ENCODE measurements around the gene SUMO3. TPM values are rescaled to one million over a fixed set of nuclear protein-coding genes. Genes with fewer than 3 reads are reported as not detected.

The SUMO3 gene
- total RNA-seq, 4 donors from 2014 or later: 41.7 to 56.2 (median 53.7) TPM

DNA sequence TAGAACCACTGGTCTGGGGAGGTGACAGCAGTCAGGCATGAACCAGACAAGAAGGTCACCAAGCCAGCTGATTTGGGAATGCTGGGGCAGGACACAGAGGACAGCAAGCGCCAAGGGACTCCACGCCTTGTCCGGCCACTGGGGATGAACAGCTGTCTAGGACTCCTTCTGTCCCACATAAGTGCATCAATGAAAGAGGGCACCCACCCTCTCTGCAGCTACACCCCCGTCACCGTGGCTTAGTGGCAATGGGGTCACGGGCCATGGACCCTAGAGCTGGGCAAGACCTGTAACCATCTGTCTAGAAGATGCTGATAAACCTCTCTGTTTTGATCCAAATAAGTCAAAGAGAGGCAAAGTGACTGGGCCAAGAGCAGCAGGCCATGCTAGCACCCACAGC is 33.1 kb downstream of the SUMO3 start:
- no peak for ATAC-seq
- no peaks in the 10 kb centered on the region for H3K27me3 ChIP-seq

GRCh38 chr21:44783020-44783696 is 34.7 kb downstream of the SUMO3 start:
- H3K9me3 ChIP-seq: no peaks in the 10 kb centered on the region
- H3K27me3 ChIP-seq: no peaks in the 10 kb centered on the region
- ATAC-seq: no peak
- TF ChIP-seq POLR2A (IDR thresholded peaks at IDR 0.05): no peak
- no peak overlapping the region for H3K4me3 ChIP-seq
- H3K27ac ChIP-seq: no peak overlapping the region
- peaks cover 0 to 22% (median 0%) of the 10 kb centered on the region in 3 donors for H3K4me1 ChIP-seq
- WGBS, 2 donors (ENCODE audit: low coverage in 1 of 2): 75 to 92% methylated on average over 5 of the region's 5 CpGs
- peaks cover 0 to 59% of the 10 kb centered on the region in 2 donors for H3K36me3 ChIP-seq

More for the DNA sequence above, 33.1 kb downstream of the SUMO3 start:
- TF ChIP-seq POLR2AphosphoS5 (IDR thresholded peaks at IDR 0.05) (no peak), POLR2A (IDR thresholded peaks at IDR 0.05) (no peak), EP300 (IDR thresholded peaks at IDR 0.05) (no peak)
- TF ChIP-seq, protein P1, sequence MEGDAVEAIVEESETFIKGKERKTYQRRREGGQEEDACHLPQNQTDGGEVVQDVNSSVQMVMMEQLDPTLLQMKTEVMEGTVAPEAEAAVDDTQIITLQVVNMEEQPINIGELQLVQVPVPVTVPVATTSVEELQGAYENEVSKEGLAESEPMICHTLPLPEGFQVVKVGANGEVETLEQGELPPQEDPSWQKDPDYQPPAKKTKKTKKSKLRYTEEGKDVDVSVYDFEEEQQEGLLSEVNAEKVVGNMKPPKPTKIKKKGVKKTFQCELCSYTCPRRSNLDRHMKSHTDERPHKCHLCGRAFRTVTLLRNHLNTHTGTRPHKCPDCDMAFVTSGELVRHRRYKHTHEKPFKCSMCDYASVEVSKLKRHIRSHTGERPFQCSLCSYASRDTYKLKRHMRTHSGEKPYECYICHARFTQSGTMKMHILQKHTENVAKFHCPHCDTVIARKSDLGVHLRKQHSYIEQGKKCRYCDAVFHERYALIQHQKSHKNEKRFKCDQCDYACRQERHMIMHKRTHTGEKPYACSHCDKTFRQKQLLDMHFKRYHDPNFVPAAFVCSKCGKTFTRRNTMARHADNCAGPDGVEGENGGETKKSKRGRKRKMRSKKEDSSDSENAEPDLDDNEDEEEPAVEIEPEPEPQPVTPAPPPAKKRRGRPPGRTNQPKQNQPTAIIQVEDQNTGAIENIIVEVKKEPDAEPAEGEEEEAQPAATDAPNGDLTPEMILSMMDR (IDR thresholded peaks at IDR 0.05): no peak
- 90% methylated on average over 2 of the region's 6 CpGs; no CpG with 5 or more reads in 1 of the 2 donors for WGBS, 2 donors (ENCODE audit: low coverage in 1 of 2)
- H3K36me3 ChIP-seq: peaks cover 0 to 52% of the 10 kb centered on the region in 2 donors
- peaks cover 0 to 17% (median 0%) of the 10 kb centered on the region in 3 donors for H3K4me1 ChIP-seq
- H3K9me3 ChIP-seq: no peaks in the 10 kb centered on the region
- no peak overlapping the region for H3K4me3 ChIP-seq
- H3K27ac ChIP-seq: no peak overlapping the region

- H3K4me3 ChIP-seq: no peak overlapping the region
- H3K4me1 ChIP-seq: peaks cover 0 to 18% (median 0%) of the 10 kb centered on the region in 3 donors
- H3K27ac ChIP-seq: no peak overlapping the region
- no peaks in the 10 kb centered on the region for H3K9me3 ChIP-seq
- ATAC-seq: no peak
- no peaks in the 10 kb centered on the region for H3K27me3 ChIP-seq
- TF ChIP-seq EP300 (IDR thresholded peaks at IDR 0.05): no peak
- peaks cover 0 to 65% of the 10 kb centered on the region in 2 donors for H3K36me3 ChIP-seq
- WGBS, 2 donors (ENCODE audit: low coverage in 1 of 2): 89 to 95% methylated on average over 9 to 13 of the region's 16 CpGs
These were observed 36.9 kb downstream of the SUMO3 start for GRCh38 chr21:44780767-44781459.

- Histone ChIP-seq H3K27ac (no peak overlapping the region), H3K9me3 (no peaks in the 10 kb centered on the region), H3K27me3 (no peaks in the 10 kb centered on the region), H3K4me3 (no peak overlapping the region), H3K36me3 (peaks cover 0 to 73% of the 10 kb centered on the region in 2 donors), H3K4me1 (peaks cover 0 to 10% (median 0%) of the 10 kb centered on the region in 3 donors)
- 85 to 87% methylated on average over 5 of the region's 7 CpGs for WGBS, 2 donors (ENCODE audit: low coverage in 1 of 2)
- TF ChIP-seq, protein P1 (IDR thresholded peaks at IDR 0.05): no peak
- TF ChIP-seq EP300 (IDR thresholded peaks at IDR 0.05) (no peak), POLR2AphosphoS5 (IDR thresholded peaks at IDR 0.05) (no peak), POLR2A (IDR thresholded peaks at IDR 0.05) (no peak)
- no peak for ATAC-seq
These were observed 37.7 kb downstream of the SUMO3 start for GRCh38 chr21:44780137-44780502.

- WGBS, 2 donors (ENCODE audit: low coverage in 1 of 2): 72 to 76% methylated on average over 3 to 7 of the region's 17 CpGs
These were observed 38.3 kb downstream of the SUMO3 start for GRCh38 chr21:44779417-44780136.

More at GRCh38 chr21:44779417-44780136, 38.3 kb downstream of the SUMO3 start:
- no peak for ATAC-seq
- H3K4me1 ChIP-seq: peaks cover 0 to 6% (median 0%) of the 10 kb centered on the region in 3 donors
- no peak for TF ChIP-seq POLR2AphosphoS5 (IDR thresholded peaks at IDR 0.05)
- TF ChIP-seq POLR2A (IDR thresholded peaks at IDR 0.05): no peak
- no peak for TF ChIP-seq EP300 (IDR thresholded peaks at IDR 0.05)
- TF ChIP-seq, protein P1 (IDR thresholded peaks at IDR 0.05): no peak
- no peaks in the 10 kb centered on the region for H3K9me3 ChIP-seq
- H3K4me3 ChIP-seq: no peak overlapping the region
- no peak overlapping the region for H3K27ac ChIP-seq
- H3K27me3 ChIP-seq: no peaks in the 10 kb centered on the region
- peaks cover 0 to 76% of the 10 kb centered on the region in 2 donors for H3K36me3 ChIP-seq
